Measurements from ENCODE around the gene ADAM19.

The ADAM19 gene

DNA sequence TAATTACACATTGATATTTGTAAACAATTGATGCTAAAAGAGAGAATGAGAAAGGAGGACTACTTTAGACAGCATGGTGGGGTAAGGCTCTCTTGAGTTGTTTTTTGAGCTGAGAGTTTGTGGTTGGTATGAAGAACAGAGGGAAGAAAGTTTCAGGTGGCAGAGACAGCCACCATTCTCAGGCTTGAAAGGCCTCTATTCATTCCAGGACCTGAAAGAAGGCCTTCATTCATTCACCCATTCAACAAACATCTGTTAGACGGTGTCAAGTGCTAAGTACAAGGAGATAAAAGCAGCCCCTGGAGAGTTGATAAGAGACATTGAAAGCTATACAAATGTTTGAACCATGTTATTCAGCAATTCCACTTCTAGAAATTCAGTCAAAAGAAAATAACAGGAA lies 21.7 kb upstream of the ADAM19 start:
- DNase-seq (ENCODE audit: low read depth, low spot score): no peak

DNA sequence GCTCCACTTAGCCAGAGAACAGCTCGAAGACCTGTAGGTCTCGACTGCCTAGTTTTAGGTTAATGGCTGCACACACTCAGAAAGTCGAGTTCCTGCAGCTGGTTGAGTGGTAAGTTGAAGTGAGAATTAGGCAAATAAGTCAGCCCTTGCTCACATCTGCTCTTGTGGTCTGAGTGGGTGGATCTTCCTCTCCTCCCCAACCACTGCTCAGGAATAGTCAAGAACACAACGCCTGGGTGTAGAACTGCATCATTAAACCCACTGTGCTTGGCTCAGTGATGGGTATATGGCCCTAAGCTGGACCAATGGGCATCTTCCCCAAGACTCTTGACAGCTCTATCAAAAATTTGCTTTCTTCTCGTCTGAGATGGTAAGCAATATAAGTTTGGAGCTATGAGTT lies 20.9 kb upstream of the ADAM19 start:
- no peak for DNase-seq (ENCODE audit: low read depth, low spot score)

GRCh38 chr5:157594675-157595459 lies 19.3 kb upstream of the ADAM19 start:
- DNase-seq (ENCODE audit: low read depth, low spot score): no peak

- DNase-seq (ENCODE audit: low read depth, low spot score): no peak
Observed at GRCh38 chr5:157594257-157594656, 18.7 kb upstream of the ADAM19 start.

- no peak for DNase-seq (ENCODE audit: low read depth, low spot score)
Observed at GRCh38 chr5:157593052-157593757, 17.6 kb upstream of the ADAM19 start.

- DNase-seq (ENCODE audit: low read depth, low spot score): no peak
Observed at GRCh38 chr5:157592594-157592993, 17.0 kb upstream of the ADAM19 start.

DNA sequence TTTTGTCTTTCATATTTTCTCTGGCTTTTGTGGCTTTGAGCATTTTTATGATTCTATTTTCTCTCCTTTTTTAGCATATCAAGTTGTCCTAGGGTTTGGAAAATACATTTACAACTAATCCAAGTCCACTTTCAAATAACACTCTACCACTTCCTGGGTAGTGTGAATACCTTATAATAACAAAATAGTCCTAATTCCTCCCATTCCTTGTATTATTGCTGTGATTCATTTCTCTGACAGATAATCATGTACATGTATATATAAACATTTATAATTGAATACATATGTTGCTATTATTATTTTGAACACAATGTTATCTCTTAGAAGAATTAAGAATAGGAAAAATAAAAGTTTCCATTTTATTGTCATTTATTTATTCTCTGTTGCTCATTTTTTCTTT lies 14.9 kb upstream of the ADAM19 start:
- no peak for DNase-seq (ENCODE audit: low read depth, low spot score)

DNA sequence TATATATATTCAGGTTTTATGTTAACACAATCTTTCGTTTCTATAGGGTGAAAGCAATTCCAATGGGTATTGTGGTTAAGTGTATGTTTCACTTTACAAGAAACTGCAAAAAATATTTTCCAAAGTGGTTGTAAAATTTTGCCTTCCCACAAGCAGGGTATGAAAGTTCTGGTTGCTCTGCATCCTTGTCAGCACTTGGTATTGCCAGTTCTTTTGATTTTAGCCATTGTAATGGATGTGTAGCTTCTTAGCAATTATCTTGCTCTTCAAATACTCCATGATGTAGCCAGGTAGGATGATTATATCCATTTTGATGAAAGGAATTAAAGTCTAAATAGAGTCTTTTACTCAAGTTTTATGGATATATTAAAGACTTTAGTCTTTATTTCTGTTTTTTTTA lies 9.1 kb upstream of the ADAM19 start:
- DNase-seq (ENCODE audit: low read depth, low spot score): no peak

DNA sequence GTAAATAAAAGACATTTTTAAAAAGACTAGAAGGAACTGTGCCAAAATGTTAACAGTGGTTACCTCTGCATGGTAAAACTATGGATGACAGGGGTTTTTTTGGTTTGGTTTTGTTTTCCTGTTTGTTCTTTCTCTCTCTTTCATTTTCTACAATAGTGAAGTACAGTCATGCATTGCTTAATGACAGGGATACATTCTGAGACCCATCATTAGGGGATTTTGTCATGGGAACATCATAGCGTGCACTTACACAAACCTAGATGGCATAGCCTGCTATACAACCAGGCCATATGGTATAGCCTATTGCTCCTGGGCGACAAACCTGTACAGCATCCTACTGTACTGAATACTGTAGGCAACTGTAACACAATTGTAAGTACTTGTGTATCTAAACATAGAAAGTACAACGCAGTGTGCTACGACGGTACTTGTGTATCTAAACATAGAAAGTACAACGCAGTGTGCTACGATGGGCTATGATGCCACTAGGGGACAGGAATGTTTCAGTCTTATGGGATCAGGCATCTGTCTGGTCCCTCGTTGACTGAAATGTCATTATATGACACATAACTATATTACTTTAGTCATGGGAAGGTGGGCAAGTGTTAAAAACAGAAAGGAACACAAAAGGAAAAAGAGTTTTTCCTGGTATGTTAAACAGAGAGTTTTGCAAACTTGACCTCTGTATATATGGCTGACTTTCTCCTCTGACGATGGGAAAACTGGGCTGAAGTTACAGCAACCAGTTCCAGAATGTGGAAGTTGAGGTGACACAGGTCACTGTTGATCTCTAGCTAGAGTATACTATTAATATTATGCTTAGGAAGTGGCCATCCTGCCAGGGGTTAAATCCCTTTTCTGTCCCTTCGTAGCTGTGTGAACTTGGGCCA lies 7.4 kb upstream of the ADAM19 start:
- DNase-seq (ENCODE audit: low read depth, low spot score): no peak

- DNase-seq (ENCODE audit: low read depth, low spot score): no peak
Observed at GRCh38 chr5:157581901-157582300, 6.3 kb upstream of the ADAM19 start.

DNA sequence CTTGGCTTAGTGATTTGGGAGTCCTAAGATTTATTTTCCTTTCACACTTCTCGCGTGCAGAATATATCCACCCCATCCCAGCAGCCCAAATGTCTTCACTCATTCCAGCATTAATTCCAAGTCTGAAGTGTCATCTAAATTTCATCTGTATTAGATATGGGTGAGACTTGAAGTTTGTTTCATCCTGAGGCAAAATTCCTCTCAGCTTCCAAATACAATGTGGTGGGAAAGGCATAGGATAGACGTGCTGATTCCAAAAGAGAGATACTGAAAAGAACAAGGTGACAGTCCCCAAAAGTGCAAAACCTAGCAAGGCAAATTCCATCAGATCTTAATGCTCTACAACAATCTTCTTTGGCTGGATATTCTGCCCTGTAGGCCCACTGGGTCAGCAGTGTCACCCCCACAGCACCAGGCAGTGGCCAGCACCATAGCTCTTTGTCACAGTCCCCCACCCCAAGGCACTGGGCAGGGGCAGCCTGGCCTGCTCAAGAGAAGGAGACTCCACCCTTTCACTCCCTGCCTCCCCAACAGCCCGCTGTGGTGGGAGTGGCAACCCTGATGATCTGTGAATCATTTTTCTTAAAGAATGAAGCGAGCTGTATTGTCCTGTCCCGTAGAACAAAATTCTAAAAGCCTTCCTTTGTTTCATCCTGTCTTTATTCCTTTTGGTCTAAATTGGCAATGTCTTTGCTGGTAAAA lies 2.7 kb upstream of the ADAM19 start:
- DNase-seq (ENCODE audit: low read depth, low spot score): no peak

- DNase-seq (ENCODE audit: low read depth, low spot score): no peak
Observed at GRCh38 chr5:157576678-157577077, 1.1 kb upstream of the ADAM19 start.

DNA sequence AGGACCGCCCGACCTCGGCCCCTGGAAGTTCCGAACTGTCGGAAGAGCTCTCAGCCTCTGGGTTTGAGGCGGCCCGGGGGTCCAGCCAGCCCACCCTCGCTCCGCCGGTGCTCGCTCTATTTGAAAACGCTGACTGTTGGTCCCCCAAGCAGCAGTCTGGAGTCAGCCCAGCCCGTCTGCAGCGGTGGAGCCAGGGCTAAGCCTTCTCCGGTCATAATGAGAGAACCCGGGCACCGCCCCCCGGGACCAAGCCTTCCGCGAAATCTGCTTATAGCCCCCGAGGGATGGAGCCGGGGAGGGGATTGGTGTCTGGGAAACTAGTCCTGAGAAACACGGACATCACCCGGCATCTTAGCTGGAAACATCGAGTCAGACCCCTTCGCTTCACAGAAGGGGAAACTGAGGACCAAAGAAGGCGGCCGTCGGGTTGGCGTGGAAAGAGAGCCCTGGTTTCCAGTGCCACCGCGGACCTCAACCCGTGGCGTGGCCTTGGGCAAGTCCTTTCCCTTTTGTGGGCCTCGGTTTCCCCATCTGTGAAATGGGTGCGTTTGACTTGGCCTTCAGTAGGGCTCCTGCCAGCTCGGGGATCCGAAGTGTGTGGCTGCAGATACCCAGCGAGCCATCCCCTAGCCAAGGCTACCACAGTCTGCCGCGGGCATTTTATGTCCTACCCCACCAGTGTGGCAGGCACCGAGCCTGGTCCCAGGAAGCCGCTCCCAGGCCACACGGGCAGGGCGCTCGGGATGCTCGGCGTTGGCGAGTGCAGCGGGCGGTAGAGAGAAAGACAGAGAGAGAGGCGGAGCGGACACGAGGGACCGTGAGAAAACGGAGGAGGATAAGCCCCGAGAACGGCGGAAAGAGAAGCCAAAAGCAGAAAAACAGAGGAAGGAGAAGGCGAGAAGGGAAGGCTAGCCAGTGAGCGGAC lies 857 bp downstream of the ADAM19 start:
- DNase-seq (ENCODE audit: low read depth, low spot score): peak; percentile 18

DNA sequence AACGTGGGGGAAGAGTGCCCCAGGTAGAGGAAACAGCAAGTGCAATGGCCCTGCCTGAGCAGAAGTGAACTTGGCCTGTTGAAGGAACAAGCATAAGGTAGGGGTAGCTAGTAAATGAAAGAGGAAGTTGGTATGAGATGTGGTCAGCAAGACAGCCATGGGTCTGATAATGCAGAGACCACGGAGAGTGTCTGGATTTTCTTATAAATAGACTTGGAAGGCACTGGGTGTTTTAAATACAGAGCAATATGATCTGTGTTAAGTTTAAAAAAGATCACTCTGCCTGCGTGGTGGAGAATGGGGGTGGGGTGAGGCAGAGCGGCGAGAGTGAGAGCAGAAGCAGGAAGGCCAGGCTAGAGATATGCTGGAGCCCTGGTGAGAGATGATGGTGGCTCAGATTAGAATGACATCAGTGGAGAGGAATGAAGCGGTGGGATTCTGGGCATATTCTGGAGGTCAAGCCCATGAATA lies 4.2 kb downstream of the ADAM19 start:
- DNase-seq (ENCODE audit: low read depth, low spot score): no peak

DNA sequence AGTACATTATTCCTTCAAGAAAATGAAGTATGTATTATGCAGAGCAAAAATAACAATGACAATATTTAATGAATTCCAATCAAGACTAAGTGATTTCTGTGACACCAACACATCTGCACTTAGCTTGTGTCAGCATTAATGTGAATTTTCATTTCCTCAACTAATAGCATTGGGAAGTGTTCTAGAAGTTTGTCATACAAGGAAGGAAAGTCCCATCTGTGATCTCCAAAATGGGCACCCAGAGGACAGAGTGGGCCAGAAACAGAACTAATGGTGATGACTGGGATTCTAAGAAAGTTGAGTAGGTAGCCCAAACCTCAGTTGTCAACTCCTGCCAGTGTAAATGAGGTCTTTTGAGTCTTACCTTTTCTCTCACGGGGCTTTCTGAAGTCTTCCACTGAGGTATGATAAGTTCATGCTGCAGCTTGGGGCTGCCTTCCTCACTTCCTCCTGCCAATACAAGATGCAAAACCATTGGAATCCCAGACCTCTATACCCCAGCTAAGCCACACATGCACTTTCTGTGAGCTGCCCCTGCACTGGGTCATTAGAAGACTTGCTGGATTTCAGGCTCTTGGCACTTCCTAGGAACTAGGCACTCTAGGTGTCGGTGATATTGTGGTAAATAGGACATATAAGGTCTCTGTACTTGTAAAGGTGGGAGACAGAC lies 4.9 kb downstream of the ADAM19 start:
- no peak for DNase-seq (ENCODE audit: low read depth, low spot score)

- DNase-seq (ENCODE audit: low read depth, low spot score): no peak
Observed at GRCh38 chr5:157568720-157569119, 6.9 kb downstream of the ADAM19 start.

GRCh38 chr5:157568222-157568621 lies 7.4 kb downstream of the ADAM19 start:
- no peak for DNase-seq (ENCODE audit: low read depth, low spot score)

GRCh38 chr5:157566902-157567489 lies 8.6 kb downstream of the ADAM19 start:
- DNase-seq (ENCODE audit: low read depth, low spot score): no peak

DNA sequence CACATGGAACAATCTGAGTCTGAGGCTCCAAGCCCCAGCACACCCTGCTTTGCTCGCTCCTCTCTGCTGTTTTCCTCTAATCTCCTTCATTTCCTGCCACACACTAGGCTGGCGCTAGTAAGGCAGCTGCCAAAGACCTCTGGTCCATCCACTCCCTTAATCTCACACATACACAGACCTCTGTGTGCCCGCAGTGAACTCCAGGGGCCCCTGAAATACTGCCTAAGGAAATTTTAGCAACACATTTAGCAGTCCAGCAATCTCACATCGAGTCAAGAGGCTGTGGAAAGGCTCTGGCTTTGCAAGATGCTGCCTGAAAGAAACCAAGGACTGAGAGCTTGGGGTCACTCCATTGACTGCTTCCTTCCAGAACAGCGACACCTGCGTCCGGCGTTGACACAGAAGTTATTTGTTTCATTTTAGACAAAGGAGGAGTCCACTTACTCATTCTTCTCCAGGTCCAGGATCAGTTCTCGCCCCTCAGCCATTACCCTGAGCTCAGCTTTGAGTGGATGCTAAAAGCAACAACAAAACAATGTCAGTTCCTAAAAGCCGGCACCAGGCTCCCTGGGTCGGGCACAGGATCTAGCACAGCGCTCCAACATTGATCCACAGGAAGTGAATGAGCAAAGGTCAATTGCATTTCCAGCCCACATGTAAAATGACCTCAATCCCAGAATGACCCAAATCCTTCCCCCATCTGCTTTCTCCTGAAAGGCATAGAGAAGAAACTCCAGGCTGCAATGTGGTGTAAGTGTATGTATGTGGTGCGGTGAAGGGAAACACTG lies 11.5 kb downstream of the ADAM19 start:
- DNase-seq (ENCODE audit: low read depth, low spot score): no peak
